NCI-H510A treated with DMSO at 0.1 percent for 48 hours (cell line): Measurements from ENCODE around the gene POLR3A.
A peak's percentile ranks its signal among the peaks of the same experiment; 100 is the strongest.
"Not testable (repeated sequence)": the region's sequence is repeated elsewhere in the genome, so short reads cannot be mapped to it uniquely, and the experiment has no call there.

ENCODE experiments used
- DNase-seq: peaks from one replicate; lab custom pipeline; 2025; lab: John Stamatoyannopoulos, UW

The POLR3A gene

DNA sequence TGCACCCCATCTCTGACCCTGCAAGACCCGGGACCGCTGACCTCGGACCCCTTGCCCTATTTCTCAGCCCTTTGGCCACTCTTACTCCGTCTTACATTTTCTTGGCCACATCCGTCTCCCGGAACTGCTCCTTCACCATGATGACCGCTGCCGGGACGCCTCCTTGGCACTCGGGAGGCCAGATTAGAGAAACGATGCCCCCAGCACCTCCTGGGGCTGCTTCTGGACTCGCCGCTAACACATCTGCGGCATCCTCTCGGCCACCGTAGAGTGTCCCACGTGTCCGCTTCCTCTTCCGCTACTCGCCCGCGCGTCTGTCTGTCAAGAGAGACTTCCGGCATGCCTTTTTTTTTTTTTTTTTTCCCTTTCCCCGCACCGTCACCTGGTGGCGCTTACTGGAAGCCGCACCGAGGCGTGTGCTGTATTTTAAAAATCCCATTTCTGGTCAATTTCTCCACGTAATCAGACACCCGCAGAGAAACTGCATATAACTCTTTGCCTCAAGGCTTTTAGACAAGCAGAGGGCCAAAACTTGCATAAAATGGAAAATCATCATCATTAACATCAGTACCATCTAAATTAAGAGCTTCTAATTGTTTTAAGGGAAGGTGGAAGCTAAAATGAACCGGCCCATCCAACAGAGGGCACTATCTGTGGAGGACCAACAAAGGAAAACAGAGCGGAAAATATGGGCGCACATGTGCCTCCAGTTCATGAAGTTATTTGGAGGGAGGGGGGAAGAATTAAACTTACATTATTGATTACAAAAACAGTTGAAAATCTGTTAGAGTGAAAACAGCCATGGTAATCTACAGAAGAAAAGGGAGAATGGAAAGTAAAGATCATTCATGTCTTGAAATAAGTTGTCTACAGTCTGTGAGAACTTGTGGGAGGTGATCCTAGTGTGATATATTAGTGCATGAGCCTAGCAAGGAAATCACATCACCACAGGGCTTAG, at the start of gene POLR3A:
POLR3A (minus strand) TSS at position 247 of the 958 bp plus-strand sequence; CDS start at position 139, 108 bp downstream.
- DNase-seq = peak; percentile 97

DNA sequence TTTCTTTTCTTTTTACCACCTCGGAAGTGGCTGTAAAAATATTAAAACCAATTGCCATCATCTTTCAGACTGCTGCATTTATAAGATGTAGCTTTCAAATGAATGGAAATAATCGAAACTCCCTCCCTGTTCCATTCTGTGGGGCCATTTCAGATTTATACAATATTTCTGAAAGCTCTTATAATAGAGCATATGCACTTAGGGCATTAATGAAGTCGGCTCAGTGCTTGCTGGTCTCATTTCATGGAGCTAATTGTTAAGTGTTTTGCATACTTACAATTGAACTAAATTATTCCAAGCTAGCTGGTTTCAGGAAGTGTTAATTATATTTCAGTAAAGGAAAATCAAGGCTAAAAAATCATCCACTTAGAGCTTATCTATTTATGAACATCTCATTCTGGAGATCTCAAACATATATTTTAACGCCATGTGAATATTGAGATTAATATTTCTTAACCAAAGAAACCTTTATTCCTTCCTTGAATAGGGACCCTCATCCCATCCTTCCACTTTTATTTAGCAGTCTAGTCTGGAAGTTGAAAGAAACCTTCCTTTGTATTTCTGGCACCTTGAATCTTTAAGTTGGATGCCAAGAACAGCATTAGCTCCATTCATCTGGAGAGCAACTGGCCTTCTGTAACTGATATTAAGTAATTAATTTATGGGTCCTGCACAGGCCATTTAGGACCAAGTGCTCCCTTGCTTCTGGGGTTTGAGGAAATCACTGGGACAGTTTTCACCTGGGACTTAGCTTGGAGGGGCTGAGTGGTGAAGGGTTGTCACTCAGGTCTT, 49.4 kb upstream of the POLR3A start:
- no peak for DNase-seq

DNA sequence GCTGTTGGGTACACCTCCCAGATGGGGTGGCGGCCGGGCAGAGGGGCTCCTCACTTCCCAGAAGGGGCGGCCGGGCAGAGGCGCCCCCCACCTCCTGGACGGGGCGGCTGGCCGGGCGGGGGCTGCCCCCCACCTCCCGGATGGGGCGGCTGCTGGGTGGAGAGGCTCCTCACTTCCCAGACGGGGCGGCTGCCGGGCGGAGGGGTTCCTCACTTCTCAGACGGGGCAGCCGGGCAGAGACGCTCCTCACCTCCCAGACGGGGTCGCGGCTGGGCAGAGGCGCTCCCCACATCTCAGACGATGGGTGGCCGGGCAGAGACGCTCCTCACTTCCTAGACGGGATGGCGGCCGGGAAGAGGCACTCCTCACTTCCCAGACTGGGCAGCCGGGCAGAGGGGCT, 46.5 kb upstream of the POLR3A start:
- DNase-seq = not testable (repeated sequence)

DNA sequence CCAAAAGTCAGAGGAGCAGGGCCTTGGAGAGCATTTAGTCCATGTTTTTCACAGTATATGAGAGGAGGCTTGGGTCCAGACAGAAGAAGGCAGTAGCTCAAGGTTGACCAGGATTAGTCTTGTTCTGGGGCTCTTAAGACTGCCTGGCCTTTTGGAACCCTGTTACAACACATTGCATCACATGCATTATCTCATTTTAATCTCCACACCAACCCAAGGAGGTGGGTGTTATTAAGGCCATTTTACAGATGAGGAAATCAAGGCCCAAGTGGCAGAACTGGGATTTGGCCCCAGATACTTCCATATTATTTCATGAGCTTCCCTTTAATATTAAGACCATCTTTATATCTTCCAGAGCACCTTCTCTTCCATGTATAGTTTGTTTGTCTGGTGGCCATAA, 43.2 kb upstream of the POLR3A start:
- no peak for DNase-seq

DNA sequence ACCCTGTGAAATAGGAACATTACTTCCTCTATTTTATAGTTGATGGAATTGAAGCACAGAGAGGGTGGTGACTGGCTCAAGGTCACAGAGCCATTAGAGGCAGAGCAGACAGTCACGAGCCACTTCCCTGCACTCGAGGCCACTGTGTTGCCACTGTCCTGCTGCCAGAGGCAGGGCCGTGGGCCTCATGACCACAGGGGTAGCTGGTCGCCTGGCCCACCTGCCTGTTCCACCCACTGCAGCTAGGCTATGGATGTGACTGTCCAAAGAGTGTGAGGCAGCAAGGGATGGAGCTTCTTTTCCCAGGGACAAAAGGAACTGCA, 42.5 kb upstream of the POLR3A start:
- DNase-seq = no peak

DNA sequence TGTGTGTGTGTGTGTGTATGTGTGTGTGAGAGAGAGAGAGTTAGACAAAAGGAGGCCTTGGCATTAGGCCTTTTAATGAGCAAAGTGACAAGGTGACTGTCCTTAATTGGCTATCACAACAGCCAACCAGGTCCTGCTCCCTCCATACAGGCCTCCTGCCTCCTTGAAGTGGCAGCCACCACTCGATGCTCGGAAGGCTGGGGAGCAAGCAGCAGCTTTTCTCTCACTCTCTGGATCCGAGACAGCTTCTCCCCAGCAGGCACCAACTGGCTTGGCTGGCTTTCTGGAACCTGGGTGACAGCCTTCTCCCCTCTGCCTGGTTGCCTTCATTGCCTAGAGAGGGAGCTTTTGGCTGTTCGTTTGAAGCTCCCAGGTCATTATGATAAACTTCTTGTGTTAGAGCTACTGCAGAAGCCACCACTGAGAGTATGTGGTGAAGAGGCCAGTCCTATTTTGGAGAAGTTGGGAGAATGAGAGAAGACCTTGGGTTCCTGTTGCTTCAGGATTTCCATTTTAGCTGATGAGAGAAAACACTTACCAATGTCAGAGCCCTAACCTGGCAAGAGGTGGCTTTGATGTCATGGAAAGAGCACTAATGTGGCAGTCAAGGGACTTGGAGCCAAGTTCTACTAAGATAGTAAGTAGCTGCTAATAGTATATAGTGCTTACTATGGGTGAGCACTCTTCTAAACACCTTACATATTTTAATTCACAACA, 42.0 kb upstream of the POLR3A start:
- DNase-seq = no peak

DNA sequence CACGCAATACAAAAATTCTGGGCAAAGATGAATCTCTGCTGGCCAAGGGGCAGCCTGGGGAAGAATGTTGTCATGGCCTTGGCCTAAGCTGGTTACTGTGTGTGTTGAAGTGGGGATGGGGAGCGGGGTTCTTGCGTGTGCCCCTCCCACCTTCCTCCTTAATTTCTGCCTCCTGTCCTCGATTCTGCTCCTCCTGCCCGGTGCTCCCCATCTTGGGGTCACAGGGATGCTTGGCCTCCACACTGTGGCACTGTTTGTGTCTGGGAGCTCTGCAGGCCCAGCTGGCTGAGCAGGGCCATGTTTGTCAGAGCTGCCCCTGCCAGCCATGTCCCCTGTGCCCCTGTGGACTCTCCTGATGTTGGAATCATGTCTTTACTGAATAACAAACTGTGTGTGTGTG, 41.4 kb upstream of the POLR3A start:
- no peak for DNase-seq

DNA sequence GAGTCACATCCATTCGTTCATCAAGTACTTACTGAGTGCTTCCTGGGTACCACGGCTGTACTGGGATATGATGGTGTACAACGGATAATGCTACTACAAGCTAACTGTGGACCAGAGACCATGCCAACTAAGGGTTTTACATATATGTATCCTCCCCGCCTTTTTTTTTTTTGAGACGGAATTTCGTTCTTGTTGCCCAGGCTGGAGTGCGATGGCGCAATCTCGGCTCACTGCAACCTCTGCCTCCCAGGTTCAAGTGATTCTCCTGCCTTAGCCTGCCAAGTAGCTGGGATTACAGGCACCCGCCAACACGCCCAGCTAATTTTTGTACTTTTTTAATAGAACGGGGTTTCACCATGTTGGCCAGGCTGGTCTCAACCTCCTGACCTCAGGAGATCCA, 40.7 kb upstream of the POLR3A start:
- DNase-seq = not testable (repeated sequence)

DNA sequence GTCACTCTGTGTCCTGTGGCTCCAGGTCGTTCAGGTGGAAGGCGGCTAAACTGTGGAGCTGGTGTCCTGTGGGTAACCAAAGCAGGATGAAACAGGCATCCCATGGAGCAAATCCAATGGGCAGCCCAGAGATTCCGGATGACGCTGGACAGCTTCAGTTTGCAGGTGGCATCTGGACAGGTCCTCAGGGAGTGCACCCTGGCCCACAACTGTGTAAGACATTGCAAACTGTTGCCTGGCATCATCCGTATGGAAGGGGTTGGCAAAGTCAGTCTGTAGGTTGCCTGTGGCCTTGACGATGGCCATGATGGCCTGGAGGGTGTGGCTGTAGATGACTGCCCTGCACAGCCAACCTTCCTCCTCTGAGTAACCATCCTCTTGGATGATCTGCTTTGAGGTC, 39.8 kb upstream of the POLR3A start:
- DNase-seq = no peak

DNA sequence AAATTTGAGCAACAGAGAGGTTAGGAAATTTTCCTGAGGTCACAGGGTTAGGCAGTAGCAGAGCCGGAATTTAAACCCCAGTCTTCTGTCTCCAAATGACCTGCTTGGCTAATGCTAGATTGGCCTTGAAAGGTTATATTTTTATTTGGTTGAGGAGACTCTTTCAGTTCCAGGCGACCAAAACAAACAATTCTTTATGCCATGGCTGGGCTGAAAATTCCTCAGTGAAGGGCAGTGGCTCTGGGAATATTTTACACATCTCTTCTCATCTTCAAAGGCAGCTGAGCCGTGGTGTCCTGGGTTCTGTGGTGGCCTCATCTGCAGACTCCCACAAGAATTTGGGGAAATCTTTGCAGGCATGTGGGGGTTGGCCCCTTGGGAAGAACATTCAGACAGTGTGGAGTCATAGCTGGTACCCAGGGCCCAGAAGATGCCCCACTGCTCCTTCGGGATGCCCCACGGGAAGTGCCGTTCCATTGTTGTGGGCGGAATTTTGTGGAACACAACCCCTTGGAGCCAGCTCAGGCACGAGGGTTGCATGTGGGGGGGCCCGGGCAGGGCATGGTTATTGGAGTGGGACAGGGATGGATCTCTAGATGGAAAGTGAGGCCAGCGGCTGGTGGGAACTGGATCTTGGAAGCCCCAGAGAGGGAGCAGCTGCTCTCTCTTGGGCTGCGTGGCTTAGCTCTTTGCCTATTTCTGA, 37.6 kb upstream of the POLR3A start:
- no peak for DNase-seq

DNA sequence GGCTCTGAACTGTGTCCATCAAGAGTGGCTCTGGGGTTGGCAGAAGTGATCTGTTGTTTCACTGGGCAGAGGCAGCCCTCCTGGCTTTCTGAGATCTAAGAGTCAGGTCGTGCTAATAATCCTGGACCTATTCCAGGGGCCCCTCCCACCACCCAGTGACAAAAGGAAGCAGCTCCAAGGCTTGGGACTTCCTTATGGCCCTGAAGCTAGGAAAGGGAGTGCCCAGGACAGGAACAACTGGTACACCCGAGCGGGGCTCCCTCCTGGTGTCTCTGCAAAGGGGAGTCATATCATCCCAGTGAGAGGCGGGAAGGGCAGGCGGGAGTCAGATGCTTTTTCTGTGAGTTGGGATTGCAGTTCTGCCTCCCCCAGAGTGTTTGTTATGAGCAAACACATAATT, 36.7 kb upstream of the POLR3A start:
- DNase-seq = peak; percentile 20

DNA sequence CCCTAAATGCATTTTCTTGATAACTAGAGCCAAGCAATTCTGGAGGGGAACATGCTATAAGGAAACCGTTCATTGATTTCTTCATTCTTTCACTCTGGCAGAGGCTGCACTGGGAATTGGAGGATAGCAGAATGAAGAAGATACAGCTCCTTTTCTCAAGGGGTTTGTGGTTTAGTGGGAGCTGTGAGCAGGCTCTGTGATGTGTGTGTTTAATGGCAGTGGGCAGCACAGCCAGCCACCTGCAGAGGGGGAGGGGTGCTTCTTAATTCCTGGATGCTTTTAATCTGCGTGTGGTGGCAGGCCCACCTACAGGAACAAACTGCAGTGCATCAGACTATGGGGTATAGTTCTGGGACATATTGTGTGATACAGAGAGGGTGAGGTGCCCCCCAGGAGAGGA, 36.3 kb upstream of the POLR3A start:
- DNase-seq = no peak

DNA sequence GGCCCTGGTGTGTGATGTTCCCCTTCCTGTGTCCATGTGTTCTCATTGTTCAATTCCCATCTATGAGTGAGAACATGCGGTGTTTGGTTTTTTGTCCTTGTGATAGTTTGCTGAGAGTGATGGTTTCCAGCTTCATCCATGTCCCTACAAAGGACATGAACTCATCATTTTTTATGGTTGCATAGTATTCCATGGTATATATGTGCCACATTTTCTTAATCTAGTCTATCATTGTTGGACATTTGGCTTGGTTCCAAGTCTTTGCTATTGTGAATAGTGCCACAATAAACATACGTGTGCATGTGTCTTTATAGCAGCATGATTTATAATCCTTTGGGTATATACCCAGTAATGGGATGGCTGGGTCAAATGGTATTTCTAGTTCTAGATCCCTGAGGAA, 35.6 kb upstream of the POLR3A start:
- DNase-seq = not testable (repeated sequence)

DNA sequence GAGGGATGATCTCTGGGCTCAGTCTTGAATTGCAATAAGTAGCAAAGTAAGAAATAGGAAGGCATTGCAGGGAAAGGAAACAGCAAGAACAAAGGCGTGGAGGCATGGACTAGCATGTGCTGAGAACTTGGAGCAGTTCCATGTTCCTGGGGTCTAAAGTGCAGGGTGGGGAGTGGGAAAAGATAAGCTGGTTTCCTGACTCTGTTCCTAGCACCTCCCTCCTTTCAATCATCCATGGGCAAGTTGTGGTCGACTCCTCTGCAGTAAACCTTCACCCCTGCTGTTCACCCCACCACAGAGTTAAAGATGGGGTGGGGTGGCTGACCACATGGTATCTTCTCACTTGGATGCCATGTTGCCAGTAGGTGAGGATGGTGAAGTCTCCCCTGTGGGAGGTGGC, 33.9 kb upstream of the POLR3A start:
- no peak for DNase-seq

DNA sequence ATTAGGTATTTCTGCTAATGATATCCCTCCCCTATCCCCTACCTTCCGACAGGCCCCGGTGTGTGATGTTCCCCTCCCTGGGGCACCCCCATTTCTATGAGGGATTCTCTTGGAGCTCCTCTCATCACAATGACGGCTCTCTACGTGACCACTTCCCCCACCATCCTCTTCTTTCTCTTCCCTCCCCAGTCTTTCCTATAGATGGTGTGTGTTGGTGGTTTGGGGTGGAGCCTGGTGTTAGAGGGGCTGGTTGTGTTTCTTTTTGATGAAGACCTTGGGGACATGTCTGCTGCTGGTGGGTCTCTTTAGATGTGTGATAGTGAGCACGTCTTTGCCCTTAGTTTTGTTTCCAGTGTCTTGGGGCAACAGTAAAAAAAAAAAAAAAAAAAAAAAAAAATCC, 33.0 kb upstream of the POLR3A start:
- DNase-seq = no peak

DNA sequence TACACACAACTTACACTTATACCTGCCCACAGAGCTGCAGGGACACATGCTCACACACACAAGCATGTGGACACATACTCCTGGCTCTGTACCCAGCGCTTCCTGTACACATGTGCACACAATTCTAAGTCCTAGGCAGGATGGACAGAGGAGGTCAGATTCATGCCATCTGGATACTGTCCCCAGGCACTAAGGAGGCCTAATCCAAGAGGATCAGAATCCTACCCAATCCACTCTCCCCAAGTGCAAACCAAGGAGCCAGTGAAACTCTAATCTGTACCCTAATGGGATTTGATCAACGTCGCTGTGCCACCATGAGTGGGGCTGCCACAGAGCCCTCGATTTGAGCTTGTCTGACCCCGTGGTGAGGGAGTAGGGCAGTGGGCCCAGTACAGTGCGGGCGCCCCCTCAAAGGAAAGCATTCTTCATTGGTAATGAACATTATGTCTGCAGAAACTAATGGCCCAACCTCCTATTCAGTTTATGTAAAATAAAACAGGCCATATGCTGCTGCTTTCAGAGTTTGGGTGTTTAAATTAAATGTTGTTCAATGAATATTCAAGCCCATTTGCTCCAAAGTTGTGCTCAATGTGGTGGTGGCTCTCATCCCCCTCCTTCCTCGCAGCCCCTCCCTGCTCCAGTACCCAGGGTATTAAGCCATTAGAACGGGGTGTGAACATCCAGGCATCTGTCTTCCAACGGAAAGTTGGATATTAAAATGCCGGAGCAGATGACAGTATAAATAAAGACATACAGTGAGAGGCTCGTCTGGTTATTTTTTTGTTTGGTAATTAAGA, 30.8 kb upstream of the POLR3A start:
- no peak for DNase-seq

DNA sequence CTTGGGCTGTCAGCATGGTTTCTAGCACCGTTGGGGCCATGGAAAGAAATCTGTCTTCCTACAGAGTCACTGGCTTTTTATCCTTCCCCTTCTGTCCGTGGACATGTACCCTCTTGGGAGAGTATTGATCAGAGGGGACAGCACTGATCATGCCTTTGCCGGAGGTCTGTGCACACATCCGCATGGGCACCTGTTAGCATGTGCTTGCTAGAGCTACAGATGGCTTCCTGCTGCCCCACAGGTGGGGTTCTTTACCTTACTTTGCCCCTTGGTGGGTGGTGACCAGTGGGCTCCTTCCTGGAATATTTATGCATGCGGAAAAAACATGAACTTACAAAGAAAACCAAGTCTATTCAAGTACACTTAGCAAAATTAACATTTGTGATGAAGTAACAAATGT, 29.2 kb upstream of the POLR3A start:
- no peak for DNase-seq

DNA sequence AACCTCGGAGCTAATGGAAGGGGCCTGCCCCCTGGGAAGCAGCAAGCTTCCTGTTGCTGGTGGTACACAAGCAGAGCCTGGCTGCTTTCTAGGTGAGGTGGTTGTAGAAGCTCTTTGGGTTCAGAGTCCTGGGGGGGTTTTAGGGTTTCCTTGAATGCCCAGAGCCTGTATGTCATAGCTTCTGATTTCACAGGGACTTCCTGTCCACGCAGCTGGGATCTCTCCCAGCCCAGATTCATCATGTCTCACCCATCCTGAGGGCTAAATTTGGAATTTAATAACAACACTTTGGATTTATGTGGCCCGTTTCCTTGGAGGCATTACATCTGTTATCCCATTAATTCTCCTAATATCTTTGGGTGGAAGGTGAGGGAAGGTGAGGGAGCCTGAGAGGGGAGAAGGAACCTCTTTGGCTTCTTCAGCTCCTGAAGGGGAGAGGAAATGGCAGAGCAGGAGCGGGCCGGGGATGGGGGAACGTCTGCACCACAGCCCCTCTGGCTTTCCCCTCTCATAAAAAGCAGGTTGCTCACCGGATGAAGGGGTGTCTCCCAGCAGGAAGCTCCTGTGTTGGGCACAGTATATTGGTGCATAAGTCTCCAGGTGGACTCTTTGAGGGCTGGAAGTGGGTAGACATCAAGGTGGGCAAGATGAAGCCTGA, 24.0 kb upstream of the POLR3A start:
- no peak for DNase-seq

DNA sequence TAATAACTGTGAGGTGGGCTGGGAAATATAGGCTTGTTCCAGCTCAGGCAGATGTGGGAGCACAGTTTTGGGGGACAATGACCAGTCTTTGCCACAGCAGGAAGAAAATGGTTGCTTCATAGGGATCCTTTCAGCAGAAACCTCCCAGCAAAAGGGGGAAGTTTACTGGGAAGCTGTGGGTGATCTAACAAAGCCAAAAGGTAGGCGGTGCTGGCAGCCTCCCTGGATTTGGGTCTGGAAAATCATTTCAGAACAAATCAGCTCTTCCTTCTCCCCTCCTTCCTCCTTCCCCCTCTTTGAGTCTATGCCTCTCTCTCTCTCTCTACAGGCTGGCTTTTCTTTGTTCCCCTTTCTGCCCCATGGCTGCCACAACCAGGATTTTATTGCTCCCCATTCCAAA, 20.5 kb upstream of the POLR3A start:
- no peak for DNase-seq

DNA sequence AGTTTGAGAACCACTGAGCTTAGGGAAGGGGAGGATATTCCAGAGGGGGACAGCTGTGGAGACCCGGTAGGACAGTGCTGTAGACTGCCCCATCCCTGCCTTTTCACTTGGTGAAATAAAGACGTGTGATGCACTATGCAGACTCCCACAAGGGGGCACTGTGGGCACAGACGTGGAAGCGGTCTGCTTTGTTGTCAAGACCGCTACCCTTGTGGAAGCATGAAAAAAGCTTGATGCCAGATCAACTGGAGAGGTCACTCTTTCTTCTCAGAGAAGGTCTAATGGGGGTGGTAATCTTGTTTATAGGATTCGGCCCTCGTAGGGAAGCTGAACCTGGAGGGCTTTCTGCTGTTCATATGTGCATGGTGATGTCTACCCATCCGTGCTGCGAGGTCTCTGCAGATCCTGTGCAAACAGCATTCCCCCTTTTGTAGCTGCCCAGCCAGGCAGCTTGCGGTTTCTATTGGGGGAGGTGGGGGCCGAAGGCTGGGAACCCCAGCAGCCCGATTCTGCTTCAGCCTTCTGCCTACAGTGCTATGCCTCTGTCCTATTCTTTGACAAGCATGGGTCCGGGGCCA, 18.1 kb upstream of the POLR3A start:
- DNase-seq = peak; percentile 90
